ENCODE measurements around the gene POLR1A.

DNA sequence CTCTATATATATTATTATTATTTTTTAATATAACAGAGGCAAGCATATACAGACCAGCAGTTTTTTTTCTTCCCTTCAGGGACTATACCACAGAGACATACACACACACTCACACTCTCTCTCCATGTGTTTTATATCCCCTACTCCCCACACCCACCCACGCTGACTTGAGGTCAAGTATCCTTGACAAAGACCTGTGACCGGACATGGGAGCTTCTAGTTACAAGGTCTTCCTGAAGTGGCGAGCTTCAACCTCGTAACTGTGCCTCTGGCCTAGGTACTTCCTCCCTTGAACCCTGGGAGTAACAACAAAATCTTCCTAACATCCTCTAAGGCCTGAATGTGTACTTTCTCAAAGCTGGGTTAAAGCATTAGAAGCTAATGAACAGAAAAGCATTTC lies 52.5 kb downstream of the POLR1A start:
- TF ChIP-seq, protein P1, sequence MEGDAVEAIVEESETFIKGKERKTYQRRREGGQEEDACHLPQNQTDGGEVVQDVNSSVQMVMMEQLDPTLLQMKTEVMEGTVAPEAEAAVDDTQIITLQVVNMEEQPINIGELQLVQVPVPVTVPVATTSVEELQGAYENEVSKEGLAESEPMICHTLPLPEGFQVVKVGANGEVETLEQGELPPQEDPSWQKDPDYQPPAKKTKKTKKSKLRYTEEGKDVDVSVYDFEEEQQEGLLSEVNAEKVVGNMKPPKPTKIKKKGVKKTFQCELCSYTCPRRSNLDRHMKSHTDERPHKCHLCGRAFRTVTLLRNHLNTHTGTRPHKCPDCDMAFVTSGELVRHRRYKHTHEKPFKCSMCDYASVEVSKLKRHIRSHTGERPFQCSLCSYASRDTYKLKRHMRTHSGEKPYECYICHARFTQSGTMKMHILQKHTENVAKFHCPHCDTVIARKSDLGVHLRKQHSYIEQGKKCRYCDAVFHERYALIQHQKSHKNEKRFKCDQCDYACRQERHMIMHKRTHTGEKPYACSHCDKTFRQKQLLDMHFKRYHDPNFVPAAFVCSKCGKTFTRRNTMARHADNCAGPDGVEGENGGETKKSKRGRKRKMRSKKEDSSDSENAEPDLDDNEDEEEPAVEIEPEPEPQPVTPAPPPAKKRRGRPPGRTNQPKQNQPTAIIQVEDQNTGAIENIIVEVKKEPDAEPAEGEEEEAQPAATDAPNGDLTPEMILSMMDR (IDR thresholded peaks at IDR 0.05), result no peak
- TF ChIP-seq POLR2AphosphoS5 (IDR thresholded peaks at IDR 0.05), result no peak

Data from gastroesophageal sphincter (tissue), 3 donors.